ENCODE measurements around the gene RAC2. TPM values are rescaled to one million over a fixed set of nuclear protein-coding genes. Genes with fewer than 3 reads are reported as not detected.

The RAC2 gene
- polyA plus RNA-seq, 6 donors from 2014 or later = 671 to 842 (median 780) TPM

GRCh38 chr22:37178350-37179125, 65.5 kb downstream of the RAC2 start:
- H3K4me3 Mint-ChIP-seq = peak overlapping the region in 1 of 8 donors; percentile 35
- H3K27me3 Mint-ChIP-seq = peaks cover 17 to 41% (median 39%) of the 10 kb centered on the region in 3 donors
- H3K9me3 Mint-ChIP-seq = peaks cover 0 to 2% (median 0%) of the 10 kb centered on the region in 7 donors
- DNase-seq (no peak), ATAC-seq (ENCODE audit: low read depth in 2 of 2) (no peak)
- H3K4me1 Mint-ChIP-seq = peaks cover 16 to 21% (median 20%) of the 10 kb centered on the region in 3 donors
- H3K27ac Mint-ChIP-seq = peak overlapping the region in 1 of 6 donors; percentile 9
- no peaks in the 10 kb centered on the region for H3K36me3 Mint-ChIP-seq

DNA sequence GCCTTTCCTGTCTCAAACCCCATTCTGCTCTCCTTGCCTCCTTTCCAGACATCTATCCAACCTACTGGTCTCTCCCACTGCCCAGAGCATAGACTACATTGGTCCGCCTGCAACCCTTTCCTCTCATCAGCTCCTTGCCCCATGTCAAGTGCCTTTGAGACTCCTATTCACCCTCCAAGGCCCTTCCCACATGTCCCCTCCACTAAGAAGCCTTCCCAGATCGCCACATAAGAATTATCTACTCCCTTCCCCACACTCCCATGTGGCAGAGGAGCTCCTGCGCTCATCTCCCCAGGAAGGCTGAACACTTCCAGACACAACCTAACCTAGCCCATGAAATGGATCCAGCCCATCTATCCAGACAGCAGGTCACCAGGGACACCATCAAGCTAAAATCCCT, 66.3 kb downstream of the RAC2 start:
- DNase-seq = no peak
- H3K27ac Mint-ChIP-seq = peak overlapping the region in 2 of 6 donors; percentile 21 to 48
- no peaks in the 10 kb centered on the region for H3K36me3 Mint-ChIP-seq
- H3K9me3 Mint-ChIP-seq = peaks cover 0 to 2% (median 0%) of the 10 kb centered on the region in 7 donors
- ATAC-seq (ENCODE audit: low read depth in 2 of 2) = no peak
- H3K27me3 Mint-ChIP-seq = peaks cover 17 to 43% (median 41%) of the 10 kb centered on the region in 3 donors
- peak overlapping the region in 3 of 8 donors; percentile 6 to 18 (median 12) for H3K4me3 Mint-ChIP-seq
- peaks cover 16 to 20% (median 18%) of the 10 kb centered on the region in 3 donors for H3K4me1 Mint-ChIP-seq

GRCh38 chr22:37177221-37177620, 66.8 kb downstream of the RAC2 start:
- no peaks in the 10 kb centered on the region for H3K36me3 Mint-ChIP-seq
- no peak for ATAC-seq (ENCODE audit: low read depth in 2 of 2)
- H3K4me3 Mint-ChIP-seq = peak overlapping the region in 4 of 8 donors; percentile 18 to 90 (median 83)
- peaks cover 0 to 2% (median 0%) of the 10 kb centered on the region in 7 donors for H3K9me3 Mint-ChIP-seq
- peaks cover 17 to 43% (median 41%) of the 10 kb centered on the region in 3 donors for H3K27me3 Mint-ChIP-seq
- no peak for DNase-seq
- H3K27ac Mint-ChIP-seq = peak overlapping the region in 3 of 6 donors; percentile 21 to 90 (median 74)
- peaks cover 16 to 20% (median 18%) of the 10 kb centered on the region in 3 donors for H3K4me1 Mint-ChIP-seq

DNA sequence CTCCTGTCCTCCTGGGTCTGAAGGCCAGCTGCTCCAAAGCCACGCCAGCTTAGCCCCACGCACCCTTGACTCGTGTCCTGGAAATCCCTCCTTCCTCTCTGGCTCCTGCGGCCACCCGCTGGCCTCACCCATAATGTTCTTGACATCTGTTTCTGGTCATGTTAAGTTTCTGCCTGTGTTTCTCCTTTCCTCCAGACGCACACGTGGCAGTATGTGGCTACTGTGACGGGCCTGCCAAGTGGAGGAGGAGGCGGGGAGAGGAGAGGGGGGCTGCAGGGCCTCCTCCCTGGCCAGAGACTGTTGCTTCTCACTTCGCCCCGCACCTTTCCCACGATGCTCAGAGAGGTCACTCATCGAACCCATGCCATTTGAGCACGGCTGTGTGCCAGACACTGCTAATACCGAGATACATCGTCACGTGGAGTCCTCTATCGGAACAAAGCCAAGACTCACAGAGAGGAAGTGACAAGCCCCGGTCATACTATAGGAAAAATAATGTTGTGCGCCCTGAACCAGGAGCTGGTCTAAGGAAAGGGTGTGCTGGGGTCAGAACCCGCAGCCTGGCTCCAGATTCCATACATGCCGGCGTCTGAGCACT, 67.5 kb downstream of the RAC2 start:
- Mint-ChIP-seq H3K4me1 (peaks cover 16 to 20% (median 18%) of the 10 kb centered on the region in 3 donors), H3K27me3 (peaks cover 19 to 43% (median 41%) of the 10 kb centered on the region in 3 donors), H3K27ac (peak overlapping the region in 4 of 6 donors; percentile 39 to 84 (median 47)), H3K9me3 (peaks cover 0 to 2% (median 0%) of the 10 kb centered on the region in 7 donors), H3K4me3 (peak overlapping the region; percentile 12 to 90 (median 76)), H3K36me3 (no peaks in the 10 kb centered on the region)
- DNase-seq = peak; percentile 25
- ATAC-seq (ENCODE audit: low read depth in 2 of 2) = peak; percentile 75 to 79

DNA sequence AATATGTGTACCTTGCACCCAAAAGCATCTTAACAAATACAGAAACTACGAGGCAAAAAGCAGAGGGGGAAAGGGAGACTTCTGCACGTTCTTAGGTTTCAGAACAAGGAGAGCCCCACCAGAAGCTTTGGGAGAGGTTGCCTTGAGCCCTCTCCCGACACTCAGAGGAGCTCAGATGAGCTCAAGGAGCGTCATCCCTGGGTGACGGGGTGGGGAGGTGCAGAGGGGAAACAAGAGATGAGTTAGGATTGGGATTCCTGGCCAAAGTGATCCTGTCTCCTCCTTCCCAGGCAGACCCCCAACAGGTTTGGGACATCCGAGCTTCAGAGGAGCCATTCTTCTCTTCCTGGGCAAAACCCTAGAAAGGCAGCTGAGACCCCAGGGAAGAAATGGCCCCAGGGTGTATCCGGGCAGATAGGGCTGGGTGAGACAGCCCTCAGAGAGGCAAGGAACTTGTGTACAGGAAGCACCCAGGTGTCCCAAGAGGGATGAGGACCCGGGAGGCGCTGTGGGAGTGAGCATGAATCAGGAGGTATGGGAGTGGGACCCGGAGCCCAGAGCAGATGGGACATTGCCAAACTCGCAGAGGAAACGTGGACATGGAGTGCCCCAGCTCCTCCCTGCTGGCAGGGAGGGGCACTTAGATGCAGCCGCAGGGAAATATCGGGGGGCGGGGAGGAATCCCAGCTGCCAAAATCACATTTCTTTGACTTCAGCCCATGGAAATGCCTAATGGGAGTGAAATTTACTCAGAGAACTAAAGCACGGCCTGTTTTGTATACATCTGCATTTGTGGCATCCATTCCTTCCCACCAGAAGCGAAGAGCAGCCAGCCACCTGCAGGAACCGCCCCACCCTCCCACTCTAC, 68.4 kb downstream of the RAC2 start:
- peaks cover 0 to 2% (median 0%) of the 10 kb centered on the region in 7 donors for H3K9me3 Mint-ChIP-seq
- H3K4me3 Mint-ChIP-seq = peak overlapping the region in 3 of 8 donors; percentile 81 to 90 (median 85)
- H3K36me3 Mint-ChIP-seq = no peaks in the 10 kb centered on the region
- H3K27me3 Mint-ChIP-seq = peaks cover 24 to 49% (median 43%) of the 10 kb centered on the region in 3 donors
- ATAC-seq (ENCODE audit: low read depth in 2 of 2) (no peak), DNase-seq (no peak)
- peak overlapping the region in 2 of 6 donors; percentile 81 to 84 for H3K27ac Mint-ChIP-seq
- H3K4me1 Mint-ChIP-seq = peaks cover 16 to 20% (median 18%) of the 10 kb centered on the region in 3 donors

Other genes with a start within 250 kb of the RAC2 start
- 1 to 10 TPM in 1 of 6 donors, under 1 TPM in 3, not detected in 2; 0.65 to 3.3 (median 0.89) TPM for gene TST, start 224.8 kb downstream of the RAC2 start, polyA plus RNA-seq (ENCODE audit: low read depth in 6 of 6)
- 10 to 100 TPM; 12.0 to 16.5 (median 12.8) TPM for gene MPST, start 224.5 kb downstream of the RAC2 start, polyA plus RNA-seq (ENCODE audit: low read depth in 6 of 6)
- 10 to 100 TPM in 1 of 6 donors, 1 to 10 TPM in 5; 6.7 to 15.6 (median 9.5) TPM for gene KCTD17, start 192.5 kb downstream of the RAC2 start, polyA plus RNA-seq (ENCODE audit: low read depth in 6 of 6)
- under 1 TPM in 1 of 6 donors, not detected in 5; 0.08 TPM for gene TMPRSS6, start 134.6 kb downstream of the RAC2 start, polyA plus RNA-seq (ENCODE audit: low read depth in 6 of 6)
- gene IL2RB, start 94.4 kb downstream of the RAC2 start, polyA plus RNA-seq (ENCODE audit: low read depth in 6 of 6) = 1 to 10 TPM in 4 of 6 donors, under 1 TPM in 2; 0.73 to 1.8 (median 1.2) TPM
- gene C1QTNF6, start 56.0 kb downstream of the RAC2 start, polyA plus RNA-seq (ENCODE audit: low read depth in 6 of 6) = 1 to 10 TPM in 5 of 6 donors, not detected in 1; 1.1 to 2.0 (median 1.5) TPM
- under 1 TPM in 5 of 6 donors, not detected in 1; 0.08 to 0.63 (median 0.45) TPM for gene SSTR3, start 31.8 kb downstream of the RAC2 start, polyA plus RNA-seq (ENCODE audit: low read depth in 6 of 6)
- gene CYTH4, start 38.2 kb upstream of the RAC2 start, polyA plus RNA-seq (ENCODE audit: low read depth in 6 of 6) = 10 to 100 TPM; 29.3 to 74.9 (median 46.1) TPM
- gene ELFN2, start 183.2 kb upstream of the RAC2 start, polyA plus RNA-seq (ENCODE audit: low read depth in 6 of 6) = not detected
- 100 to 1,000 TPM; 145 to 298 (median 186) TPM for gene MFNG, start 242.1 kb upstream of the RAC2 start, polyA plus RNA-seq (ENCODE audit: low read depth in 6 of 6)